Measurements from ENCODE around the gene TIAM1. TPM values are rescaled to one million over a fixed set of nuclear protein-coding genes. Genes with fewer than 3 reads are reported as not detected.

TIAM1 gene
- polyA plus RNA-seq, 1 experiment = 0.11 TPM

DNA sequence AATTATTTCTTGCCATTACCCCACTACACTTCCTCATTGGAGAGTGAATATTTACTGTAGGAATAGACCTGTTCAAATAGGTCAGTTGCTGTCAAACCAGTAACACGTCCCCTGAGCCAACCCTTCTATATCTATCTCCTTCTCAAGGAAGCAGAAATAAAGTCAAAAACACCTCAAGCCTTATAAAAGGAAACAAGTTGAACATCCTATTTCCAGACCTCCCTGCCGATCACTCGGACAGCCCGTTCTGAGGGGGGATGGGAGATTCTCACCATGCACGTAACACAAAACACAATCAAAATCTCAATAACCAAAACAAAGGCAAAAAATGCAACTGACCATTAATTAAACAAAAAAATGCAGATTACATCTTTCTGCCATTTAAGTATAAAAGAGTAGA lies 184.3 kb downstream of the TIAM1 start:
- CTCF ChIA-PET = no interaction called here

GRCh38 chr21:31158789-31159581 lies 185.1 kb downstream of the TIAM1 start:
- DNase-seq (ENCODE audit: low read depth) = no peak
- no peaks in the 10 kb centered on the region for H3K36me3 ChIP-seq (ENCODE audit: control insufficient read depth, insufficient read depth, low read length)
- TF ChIP-seq, protein P1, sequence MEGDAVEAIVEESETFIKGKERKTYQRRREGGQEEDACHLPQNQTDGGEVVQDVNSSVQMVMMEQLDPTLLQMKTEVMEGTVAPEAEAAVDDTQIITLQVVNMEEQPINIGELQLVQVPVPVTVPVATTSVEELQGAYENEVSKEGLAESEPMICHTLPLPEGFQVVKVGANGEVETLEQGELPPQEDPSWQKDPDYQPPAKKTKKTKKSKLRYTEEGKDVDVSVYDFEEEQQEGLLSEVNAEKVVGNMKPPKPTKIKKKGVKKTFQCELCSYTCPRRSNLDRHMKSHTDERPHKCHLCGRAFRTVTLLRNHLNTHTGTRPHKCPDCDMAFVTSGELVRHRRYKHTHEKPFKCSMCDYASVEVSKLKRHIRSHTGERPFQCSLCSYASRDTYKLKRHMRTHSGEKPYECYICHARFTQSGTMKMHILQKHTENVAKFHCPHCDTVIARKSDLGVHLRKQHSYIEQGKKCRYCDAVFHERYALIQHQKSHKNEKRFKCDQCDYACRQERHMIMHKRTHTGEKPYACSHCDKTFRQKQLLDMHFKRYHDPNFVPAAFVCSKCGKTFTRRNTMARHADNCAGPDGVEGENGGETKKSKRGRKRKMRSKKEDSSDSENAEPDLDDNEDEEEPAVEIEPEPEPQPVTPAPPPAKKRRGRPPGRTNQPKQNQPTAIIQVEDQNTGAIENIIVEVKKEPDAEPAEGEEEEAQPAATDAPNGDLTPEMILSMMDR (IDR thresholded peaks at IDR 0.05; ENCODE audit: insufficient read depth, low read depth, low read length) = no peak
- CTCF ChIA-PET = no interaction called here
- H3K27me3 ChIP-seq (ENCODE audit: control insufficient read depth, insufficient read depth, low read length) = no peaks in the 10 kb centered on the region
- no peak overlapping the region for H3K4me3 ChIP-seq (ENCODE audit: low read depth, low read length)
- POLR2A ChIA-PET = no interaction called here

More for the DNA sequence above, 184.3 kb downstream of the TIAM1 start:
- no peak for DNase-seq (ENCODE audit: low read depth)
- Histone ChIP-seq H3K36me3 (ENCODE audit: control insufficient read depth, insufficient read depth, low read length) (no peaks in the 10 kb centered on the region), H3K27me3 (ENCODE audit: control insufficient read depth, insufficient read depth, low read length) (no peaks in the 10 kb centered on the region), H3K4me3 (ENCODE audit: low read depth, low read length) (no peak overlapping the region)
- POLR2A ChIA-PET = no interaction called here
- TF ChIP-seq, protein P1 (IDR thresholded peaks at IDR 0.05; ENCODE audit: insufficient read depth, low read depth, low read length) = no peak

DNA sequence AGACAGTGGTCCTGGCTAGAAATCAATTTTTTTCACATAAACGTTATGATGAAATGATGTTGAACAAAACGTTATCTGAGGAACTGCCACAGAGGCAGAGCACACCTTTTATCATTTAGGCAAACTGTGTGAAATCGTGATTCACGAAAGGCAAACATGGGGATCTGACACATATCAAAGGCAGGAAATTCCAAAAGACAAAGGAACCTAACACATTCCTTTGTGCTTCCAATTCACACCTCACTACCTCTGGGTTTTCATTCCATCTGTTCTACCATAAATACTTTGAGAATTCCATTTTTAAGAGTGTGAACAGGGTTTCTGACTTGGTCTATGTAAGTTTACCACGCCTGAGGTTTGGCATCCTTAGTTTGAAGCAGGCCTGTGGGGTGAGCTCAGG lies 186.3 kb downstream of the TIAM1 start:
- Histone ChIP-seq H3K4me3 (ENCODE audit: low read depth, low read length) (no peak overlapping the region), H3K27me3 (ENCODE audit: control insufficient read depth, insufficient read depth, low read length) (no peaks in the 10 kb centered on the region), H3K36me3 (ENCODE audit: control insufficient read depth, insufficient read depth, low read length) (no peaks in the 10 kb centered on the region)
- ChIA-PET CTCF (no interaction called here), POLR2A (no interaction called here)
- no peak for DNase-seq (ENCODE audit: low read depth)
- TF ChIP-seq, protein P1 (IDR thresholded peaks at IDR 0.05; ENCODE audit: insufficient read depth, low read depth, low read length) = no peak

DNA sequence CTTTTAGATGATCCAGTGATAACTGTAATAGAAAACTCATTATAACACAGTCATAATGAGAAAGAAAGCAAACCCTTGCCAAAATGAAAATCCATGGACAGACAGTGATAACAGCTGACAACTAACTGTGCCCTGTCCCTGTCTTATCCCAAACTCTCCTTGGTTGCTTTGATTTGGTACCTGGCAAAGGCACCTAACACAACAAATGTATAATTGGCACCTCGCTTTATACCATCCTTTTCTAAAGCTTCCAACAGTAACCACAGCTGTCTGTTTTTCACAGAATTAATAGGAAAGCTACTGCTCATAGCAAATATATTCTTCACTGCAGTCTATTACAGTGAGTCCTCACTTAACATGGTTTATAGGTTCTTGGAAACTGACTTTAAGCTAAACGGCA lies 187.4 kb downstream of the TIAM1 start:
- Histone ChIP-seq H3K27me3 (ENCODE audit: control insufficient read depth, insufficient read depth, low read length) (no peaks in the 10 kb centered on the region), H3K4me3 (ENCODE audit: low read depth, low read length) (no peak overlapping the region), H3K36me3 (ENCODE audit: control insufficient read depth, insufficient read depth, low read length) (no peaks in the 10 kb centered on the region)
- TF ChIP-seq, protein P1 (IDR thresholded peaks at IDR 0.05; ENCODE audit: insufficient read depth, low read depth, low read length) = no peak
- POLR2A ChIA-PET = no interaction called here
- CTCF ChIA-PET = no interaction called here
- DNase-seq (ENCODE audit: low read depth) = no peak

- POLR2A ChIA-PET = no interaction called here
- CTCF ChIA-PET = no interaction called here
- no peak for DNase-seq (ENCODE audit: low read depth)
- H3K36me3 ChIP-seq (ENCODE audit: control insufficient read depth, insufficient read depth, low read length) = no peaks in the 10 kb centered on the region
- no peaks in the 10 kb centered on the region for H3K27me3 ChIP-seq (ENCODE audit: control insufficient read depth, insufficient read depth, low read length)
- H3K4me3 ChIP-seq (ENCODE audit: low read depth, low read length) = no peak overlapping the region
- TF ChIP-seq, protein P1 (IDR thresholded peaks at IDR 0.05; ENCODE audit: insufficient read depth, low read depth, low read length) = no peak
Measured at GRCh38 chr21:31156169-31156568, 187.9 kb downstream of the TIAM1 start.
